Upper lobe of left lung (tissue), 6 donors: Measurements from ENCODE around the gene A3GALT2. TPM values are rescaled to one million over a fixed set of nuclear protein-coding genes. Genes with fewer than 3 reads are reported as not detected.

Experiments used
- ATAC-seq, 2 donors: fragments of 200-7000 bp; cut with Tn5 transposase; one replicate each; pipeline ENCODE4 v1.9.1; 2022; ENCODE audit warnings: mild to moderate bottlenecking in 2 of 2, moderate library complexity in 2 of 2; ENCODE audit not compliant: low FRiP score in 2 of 2
- DNase-seq, 2 donors: peaks; one replicate each; pipeline ENCODE4 v3.0.0-alpha.2; 2019 to 2020
- H3K27ac ChIP-seq, 4 donors: fragments of 200-600 bp; sonication (generic); one replicate each; pipeline ENCODE4 v1.5.1; 2016 to 2019
- H3K27me3 ChIP-seq, 4 donors: fragments of 200-600 bp; sonication (generic); one replicate each; pipeline ENCODE4 v1.5.1; 2017 to 2019
- H3K36me3 ChIP-seq, 4 donors: fragments of 200-600 bp; sonication (generic); one replicate each; pipeline ENCODE4 v1.5.1; 2016 to 2019
- H3K4me1 ChIP-seq, 4 donors: fragments of 200-600 bp; sonication (generic); one replicate each; pipeline ENCODE4 v1.5.1; 2018 to 2019
- H3K4me3 ChIP-seq, 4 donors: fragments of 200-600 bp; sonication (generic); one replicate each; pipeline ENCODE4 v1.5.1; 2017 to 2019; ENCODE audit warnings: mild to moderate bottlenecking in 2 of 4, moderate library complexity in 1 of 4
- H3K9me3 ChIP-seq, 4 donors: fragments of 200-600 bp; sonication (generic); one replicate each; pipeline ENCODE4 v1.5.1; 2018 to 2019
- EP300 ChIP-seq, 4 donors: sonication (generic); formaldehyde crosslinking; IDR thresholded peaks; one replicate each; pipeline ENCODE4 v1.5.1; 2017; ENCODE audit warnings: antibody characterized with exemption in 4 of 4, control low read depth in 2 of 4
- POLR2A ChIP-seq, 4 donors: fragments of 450-650 bp; IDR thresholded peaks; one replicate each; pipeline ENCODE4 v1.5.1; 2016 to 2017; ENCODE audit warnings: antibody characterized with exemption in 4 of 4, mild to moderate bottlenecking in 2 of 4
- POLR2AphosphoS5 ChIP-seq, 2 donors: sonication (generic); formaldehyde crosslinking; IDR thresholded peaks; one replicate each; pipeline ENCODE4 v1.5.1; 2017; ENCODE audit warnings: antibody characterized with exemption in 2 of 2
- WGBS, 2 donors: methylation state at CpG; one replicate each; pipeline ENCODE4 v1.1.5; 2017 to 2018; 5-methylcytosine and 5-hydroxymethylcytosine counted together
- total RNA-seq, 6 donors: library from RNA; depleted of rRNA in 4 of 6; stranded (reverse); fragments of >200 nt in 4 of 6; gene quantifications; one replicate each; pipeline versions ENCODE4 v1.1.0 to v1.2.1, GENCODE V29; 2016 to 2021
- TF ChIP-seq, protein P1 (sequence below), 6 experiments: fragments of 450-650 bp in 4 of 6; fragments of 200-600 bp in 2 of 6; sonication (generic) in 2 of 6; IDR thresholded peaks; one replicate each; pipeline ENCODE4 v1.5.1; 2016 to 2019; ENCODE audit warnings: antibody characterized with exemption in 6 of 6
- donor health status: DM: no; HTN: no; CAD: no; lungs with moderate emphysema.
- donor health status: DM: no; HTN: yes; CAD: no; lungs with severe emphysema.

A3GALT2 gene
- total RNA-seq, 6 donors from 2014 or later, result 0.79 to 0.91 TPM; not detected in 4

DNA sequence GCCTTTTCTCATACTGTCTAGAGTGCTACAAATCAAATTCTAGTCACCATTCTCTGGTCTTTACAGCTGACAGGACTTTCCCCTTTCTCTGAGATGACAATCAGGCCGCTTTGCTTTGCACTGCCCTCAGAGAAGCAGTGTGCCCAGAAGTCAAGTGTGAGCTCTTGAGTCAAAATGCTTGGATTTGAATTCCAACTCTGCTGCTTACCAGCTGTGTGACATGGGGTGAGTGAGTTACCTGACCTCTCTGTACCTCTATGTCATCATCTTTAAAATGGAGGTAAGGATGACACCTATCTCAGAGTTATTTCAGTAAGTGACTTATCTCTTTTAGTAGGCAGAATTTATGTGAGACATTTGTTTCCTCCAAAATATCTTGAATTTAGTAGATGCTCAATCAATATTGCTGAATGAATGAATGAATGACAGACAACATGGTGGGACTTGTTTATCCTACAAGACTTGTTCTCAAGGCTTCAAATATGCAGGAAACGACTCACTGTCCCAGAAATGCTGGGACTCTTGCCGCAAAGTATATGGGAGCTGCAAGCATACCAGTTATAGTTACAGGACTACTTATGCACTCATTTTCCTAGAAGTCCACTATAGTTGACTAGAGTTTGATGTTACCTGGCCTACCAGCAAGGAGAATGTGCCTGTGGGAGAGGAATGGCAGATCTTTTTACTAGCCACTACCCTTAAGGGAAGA, 38.1 kb upstream of the A3GALT2 start:
- Histone ChIP-seq H3K36me3 (peaks cover 0 to 7% (median 2%) of the 10 kb centered on the region in 4 donors), H3K4me1 (peaks cover 7 to 28% (median 19%) of the 10 kb centered on the region in 4 donors), H3K9me3 (no peaks in the 10 kb centered on the region), H3K27me3 (no peaks in the 10 kb centered on the region), H3K27ac (no peak overlapping the region), H3K4me3 (no peak overlapping the region)
- ATAC-seq (no peak), DNase-seq (no peak)
- TF ChIP-seq POLR2A (IDR thresholded peaks at IDR 0.05) (no peak), EP300 (IDR thresholded peaks at IDR 0.05) (no peak), POLR2AphosphoS5 (IDR thresholded peaks at IDR 0.05) (no peak)
- TF ChIP-seq, protein P1, sequence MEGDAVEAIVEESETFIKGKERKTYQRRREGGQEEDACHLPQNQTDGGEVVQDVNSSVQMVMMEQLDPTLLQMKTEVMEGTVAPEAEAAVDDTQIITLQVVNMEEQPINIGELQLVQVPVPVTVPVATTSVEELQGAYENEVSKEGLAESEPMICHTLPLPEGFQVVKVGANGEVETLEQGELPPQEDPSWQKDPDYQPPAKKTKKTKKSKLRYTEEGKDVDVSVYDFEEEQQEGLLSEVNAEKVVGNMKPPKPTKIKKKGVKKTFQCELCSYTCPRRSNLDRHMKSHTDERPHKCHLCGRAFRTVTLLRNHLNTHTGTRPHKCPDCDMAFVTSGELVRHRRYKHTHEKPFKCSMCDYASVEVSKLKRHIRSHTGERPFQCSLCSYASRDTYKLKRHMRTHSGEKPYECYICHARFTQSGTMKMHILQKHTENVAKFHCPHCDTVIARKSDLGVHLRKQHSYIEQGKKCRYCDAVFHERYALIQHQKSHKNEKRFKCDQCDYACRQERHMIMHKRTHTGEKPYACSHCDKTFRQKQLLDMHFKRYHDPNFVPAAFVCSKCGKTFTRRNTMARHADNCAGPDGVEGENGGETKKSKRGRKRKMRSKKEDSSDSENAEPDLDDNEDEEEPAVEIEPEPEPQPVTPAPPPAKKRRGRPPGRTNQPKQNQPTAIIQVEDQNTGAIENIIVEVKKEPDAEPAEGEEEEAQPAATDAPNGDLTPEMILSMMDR (IDR thresholded peaks at IDR 0.05), result no peak
- WGBS, 2 donors, result 81 to 89% methylated on average over 3 of the region's 3 CpGs

DNA sequence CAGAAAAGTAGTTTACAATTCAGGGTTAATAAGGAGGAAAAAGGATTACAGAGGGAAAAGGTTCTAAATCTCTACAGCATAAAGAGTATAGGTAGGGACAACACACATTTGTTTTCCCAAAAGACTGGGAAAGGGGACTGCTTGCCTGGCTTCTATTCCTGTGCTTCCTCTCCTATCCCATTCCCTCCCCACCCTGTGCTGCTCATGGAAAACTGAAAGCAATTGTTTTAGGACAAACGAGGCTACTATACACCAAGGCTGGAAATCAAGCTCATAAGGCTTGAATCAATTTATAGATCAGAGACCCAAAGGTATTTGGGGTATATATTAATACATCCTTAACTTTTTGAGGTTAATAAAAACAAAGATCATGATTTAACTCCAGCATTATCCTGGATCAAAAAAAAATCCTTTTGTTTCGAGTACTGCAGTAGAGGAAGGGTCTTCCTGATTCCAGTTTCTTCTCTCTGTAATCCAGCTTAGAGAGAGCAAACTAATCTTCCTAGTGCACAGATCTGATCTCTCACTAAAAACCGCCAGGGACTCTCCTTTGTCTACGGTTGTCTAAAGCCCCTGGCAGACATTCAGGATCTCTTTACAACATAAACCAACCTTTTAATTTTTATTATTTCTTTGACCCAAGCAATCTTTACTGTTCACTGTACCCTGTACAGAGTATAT, 37.4 kb upstream of the A3GALT2 start:
- H3K4me3 ChIP-seq, result no peak overlapping the region
- peaks cover 0 to 7% (median 2%) of the 10 kb centered on the region in 4 donors for H3K36me3 ChIP-seq
- no peak for DNase-seq
- 49 to 57% methylated on average over 4 of the region's 4 CpGs for WGBS, 2 donors
- H3K27ac ChIP-seq, result no peak overlapping the region
- TF ChIP-seq POLR2A (IDR thresholded peaks at IDR 0.05), result no peak
- TF ChIP-seq EP300 (IDR thresholded peaks at IDR 0.05), result no peak
- no peak for TF ChIP-seq POLR2AphosphoS5 (IDR thresholded peaks at IDR 0.05)
- TF ChIP-seq, protein P1 (IDR thresholded peaks at IDR 0.05), result no peak
- peaks cover 0 to 21% (median 12%) of the 10 kb centered on the region in 4 donors for H3K4me1 ChIP-seq
- no peaks in the 10 kb centered on the region for H3K9me3 ChIP-seq
- ATAC-seq, result no peak
- H3K27me3 ChIP-seq, result no peaks in the 10 kb centered on the region

DNA sequence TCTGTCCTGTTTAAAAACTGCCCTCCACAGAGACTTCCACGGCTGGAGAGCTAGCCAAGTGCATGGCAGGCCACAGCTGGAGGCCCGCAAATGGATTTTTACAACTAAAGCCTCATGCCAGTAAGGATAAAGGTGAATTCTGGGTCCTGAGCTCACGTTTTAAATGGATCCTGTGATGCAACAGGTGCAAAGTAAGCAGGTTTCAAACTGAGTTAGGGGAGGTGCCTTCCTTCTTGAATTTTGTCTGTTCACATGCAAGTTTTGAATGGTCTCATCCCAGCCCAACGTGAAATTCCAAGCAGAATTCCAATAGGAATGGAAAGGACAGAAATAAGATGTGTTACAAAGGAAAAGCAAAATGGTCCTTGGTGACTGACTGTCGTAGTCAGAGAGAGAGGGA, 36.2 kb upstream of the A3GALT2 start:
- ATAC-seq, result no peak
- Histone ChIP-seq H3K36me3 (peaks cover 0 to 7% (median 2%) of the 10 kb centered on the region in 4 donors), H3K27ac (no peak overlapping the region), H3K4me3 (no peak overlapping the region), H3K4me1 (peaks cover 0 to 18% (median 9%) of the 10 kb centered on the region in 4 donors), H3K9me3 (no peaks in the 10 kb centered on the region), H3K27me3 (no peaks in the 10 kb centered on the region)
- 93 to 95% methylated on average over 4 to 5 of the region's 5 CpGs for WGBS, 2 donors
- DNase-seq, result no peak
- TF ChIP-seq POLR2A (IDR thresholded peaks at IDR 0.05) (no peak), EP300 (IDR thresholded peaks at IDR 0.05) (no peak), POLR2AphosphoS5 (IDR thresholded peaks at IDR 0.05) (no peak)
- TF ChIP-seq, protein P1 (IDR thresholded peaks at IDR 0.05), result no peak

DNA sequence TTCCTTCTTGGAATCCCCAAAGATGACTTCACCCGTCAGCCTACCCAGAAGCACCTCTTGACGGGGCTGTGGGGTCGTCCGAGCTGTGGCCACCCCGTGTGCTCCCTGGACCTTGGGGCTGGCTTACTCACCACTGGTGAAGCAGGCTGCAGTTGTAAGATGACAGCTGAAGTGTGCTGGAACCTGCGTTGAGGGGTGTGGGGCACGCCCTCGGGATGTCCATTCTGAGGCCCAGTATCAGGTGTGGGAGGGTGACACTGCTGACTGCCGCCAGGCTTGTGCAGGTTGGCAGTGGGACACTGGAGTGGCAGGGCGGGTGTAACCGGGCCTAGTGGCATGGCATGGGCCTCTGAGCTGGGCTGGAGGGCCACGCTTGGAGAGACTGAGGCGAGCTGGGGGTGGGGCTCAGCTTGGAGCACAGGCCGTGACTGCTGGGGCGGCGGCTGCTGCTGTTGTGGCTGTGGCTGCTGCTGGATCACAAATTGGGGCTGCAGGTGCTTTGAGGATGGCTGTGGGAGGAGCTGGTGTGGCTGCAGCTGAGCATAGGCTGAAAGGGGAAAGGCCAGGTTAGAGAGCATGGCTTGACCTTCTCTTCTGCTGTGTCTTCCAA, 33.9 kb upstream of the A3GALT2 start:
- Histone ChIP-seq H3K4me3 (no peak overlapping the region), H3K4me1 (peaks cover 6 to 12% (median 9%) of the 10 kb centered on the region in 4 donors), H3K36me3 (peaks cover 0 to 7% (median 2%) of the 10 kb centered on the region in 4 donors), H3K27ac (no peak overlapping the region), H3K9me3 (no peaks in the 10 kb centered on the region), H3K27me3 (no peaks in the 10 kb centered on the region)
- no peak for TF ChIP-seq EP300 (IDR thresholded peaks at IDR 0.05)
- no peak for TF ChIP-seq POLR2AphosphoS5 (IDR thresholded peaks at IDR 0.05)
- TF ChIP-seq POLR2A (IDR thresholded peaks at IDR 0.05), result no peak
- TF ChIP-seq, protein P1 (IDR thresholded peaks at IDR 0.05), result no peak
- WGBS, 2 donors, result 95 to 97% methylated on average over 7 to 16 of the region's 16 CpGs
- no peak for ATAC-seq
- DNase-seq, result peak in 1 of 2 donors; percentile 63
